Stimulated activated memory B cell treated with anti-CD40 and anti-IgM and Interleukin-4, amounts not matched to agents 10 μg/mL and 1 μg/mL and 100 μg/mL, for 72 hours (primary cell): ENCODE data around the gene ZBTB42.
"Not testable (repeated sequence)": the region's sequence is repeated elsewhere in the genome, so short reads cannot be mapped to it uniquely, and the experiment has no call there.

Source experiments
- ATAC-seq: fragments of 150-1000 bp; cut with Tn5 transposase; 2 replicates; pipeline ENCODE4 v1.10.0; 2021
- H3K27ac Mint-ChIP-seq: one replicate; pipeline ENCODE4 v1.8.0; 2022; ENCODE audit warnings: mild to moderate bottlenecking, mixed read lengths
- H3K27me3 Mint-ChIP-seq: one replicate; pipeline ENCODE4 v1.8.0; 2022; ENCODE audit warnings: mixed read lengths
- H3K36me3 Mint-ChIP-seq: one replicate; pipeline ENCODE4 v1.8.0; 2022; ENCODE audit warnings: mixed read lengths
- H3K4me1 Mint-ChIP-seq: one replicate; pipeline ENCODE4 v1.8.0; 2022; ENCODE audit warnings: mixed read lengths
- H3K4me3 Mint-ChIP-seq: one replicate; pipeline ENCODE4 v1.8.0; 2022; ENCODE audit warnings: mild to moderate bottlenecking, moderate library complexity, mixed read lengths
- H3K9me3 Mint-ChIP-seq: one replicate; pipeline ENCODE4 v1.8.0; 2022; ENCODE audit warnings: mixed read lengths

Gene ZBTB42

DNA sequence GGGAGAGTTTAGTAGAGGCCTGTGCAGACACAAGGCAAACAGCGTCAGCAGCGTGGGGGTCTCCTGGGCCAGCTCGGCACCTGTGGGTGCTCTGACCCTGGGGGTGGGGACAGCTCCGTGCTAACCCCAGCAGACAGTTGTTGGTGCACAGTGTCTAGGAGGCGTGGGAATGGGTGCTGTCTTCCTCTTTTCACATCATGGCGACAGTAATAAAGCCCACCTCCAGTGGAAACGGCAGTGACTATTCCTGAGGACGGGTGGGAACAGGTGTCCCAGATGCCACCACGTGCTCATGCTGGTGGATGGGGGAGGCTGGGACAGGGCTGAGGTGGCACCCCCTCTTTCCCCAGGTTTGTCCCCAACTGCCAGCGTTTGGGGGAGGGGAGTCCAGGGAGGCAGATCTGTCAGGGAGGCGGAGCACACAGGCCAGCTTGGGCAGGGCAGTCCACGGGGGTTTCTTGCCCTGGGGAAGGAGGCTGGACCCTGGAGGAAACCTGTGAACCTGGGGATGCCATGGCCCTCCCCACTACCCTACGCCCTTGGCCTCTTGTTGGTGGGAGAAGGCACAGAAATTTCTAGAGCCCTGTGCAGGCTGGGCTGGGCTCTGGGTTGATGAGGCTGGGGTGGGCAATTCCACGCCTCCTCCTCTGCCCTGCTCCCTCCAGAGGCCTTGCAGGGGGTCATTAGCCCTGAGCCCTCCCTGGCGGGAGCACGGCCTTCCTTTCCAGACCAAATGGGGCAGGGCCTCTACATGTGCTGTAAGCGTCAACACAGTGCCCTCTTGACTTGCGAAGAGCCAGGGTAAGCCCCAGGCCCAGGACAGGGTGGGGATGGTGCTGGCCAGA lies 3.8 kb downstream of the ZBTB42 start:
- no peaks in the 10 kb centered on the region for H3K36me3 Mint-ChIP-seq

DNA sequence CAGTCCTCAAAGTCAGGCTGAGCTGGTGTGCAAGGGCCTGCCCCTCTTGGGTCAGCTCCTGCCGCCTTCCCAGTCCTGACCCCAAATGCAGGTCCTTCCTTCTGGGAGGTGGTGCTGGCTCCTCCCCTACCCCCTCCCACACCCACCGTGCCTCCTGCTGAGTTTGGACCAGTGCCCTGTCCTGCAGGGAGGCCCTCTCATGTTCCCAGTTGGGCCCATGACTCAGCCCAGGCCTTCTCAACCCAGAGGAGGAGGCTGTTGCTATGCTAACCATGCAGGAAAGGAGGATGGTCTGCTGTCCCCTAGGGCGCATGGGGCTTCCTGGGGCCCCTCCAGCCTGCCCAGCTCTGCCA lies 4.4 kb downstream of the ZBTB42 start:
- no peaks in the 10 kb centered on the region for H3K36me3 Mint-ChIP-seq
- H3K4me1 Mint-ChIP-seq = peaks cover 40% of the 10 kb centered on the region
- no peaks in the 10 kb centered on the region for H3K9me3 Mint-ChIP-seq
- H3K27me3 Mint-ChIP-seq = no peaks in the 10 kb centered on the region
- H3K27ac Mint-ChIP-seq = no peak overlapping the region
- no peak overlapping the region for H3K4me3 Mint-ChIP-seq
- ATAC-seq = no peak

More for the DNA sequence above, 3.8 kb downstream of the ZBTB42 start:
- ATAC-seq = no peak
- H3K27me3 Mint-ChIP-seq = no peaks in the 10 kb centered on the region
- no peak overlapping the region for H3K27ac Mint-ChIP-seq
- H3K4me1 Mint-ChIP-seq = peaks cover 43% of the 10 kb centered on the region
- no peaks in the 10 kb centered on the region for H3K9me3 Mint-ChIP-seq
- H3K4me3 Mint-ChIP-seq = no peak overlapping the region

DNA sequence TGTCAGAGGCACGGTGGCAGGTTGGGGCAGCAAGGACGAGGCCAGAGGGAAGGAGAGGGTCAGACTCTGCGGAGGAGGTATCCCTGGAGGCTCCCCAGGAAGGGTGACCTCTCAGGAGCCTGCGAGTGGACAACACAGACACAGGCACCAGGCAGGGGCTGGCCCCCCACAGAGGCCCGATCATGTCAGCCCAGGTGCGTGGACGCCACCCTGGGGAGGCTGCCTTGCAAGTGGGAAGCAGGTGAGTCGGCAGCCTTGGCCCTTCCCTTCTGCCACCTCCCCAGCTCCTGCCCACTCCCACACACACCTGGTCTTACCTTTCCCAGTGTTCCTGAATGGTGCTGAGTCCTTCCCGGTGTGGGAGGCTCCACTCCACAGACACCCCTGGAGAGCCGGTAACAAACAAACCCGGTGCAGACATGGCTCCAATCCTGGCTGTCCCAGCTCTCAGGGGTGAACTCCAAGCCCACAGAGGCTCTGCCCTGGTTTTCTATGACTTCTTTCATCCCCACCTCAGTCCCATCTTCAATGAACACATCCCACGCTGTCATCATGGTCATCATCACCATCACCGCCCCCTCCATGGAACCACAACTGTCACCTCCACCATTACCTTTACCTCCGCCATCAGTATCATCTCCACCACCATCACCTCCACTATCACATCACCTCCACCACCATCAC lies 5.2 kb downstream of the ZBTB42 start:
- Mint-ChIP-seq H3K27me3 (no peaks in the 10 kb centered on the region), H3K36me3 (no peaks in the 10 kb centered on the region), H3K9me3 (no peaks in the 10 kb centered on the region), H3K4me3 (no peak overlapping the region), H3K4me1 (peaks cover 43% of the 10 kb centered on the region), H3K27ac (no peak overlapping the region)
- no peak for ATAC-seq

DNA sequence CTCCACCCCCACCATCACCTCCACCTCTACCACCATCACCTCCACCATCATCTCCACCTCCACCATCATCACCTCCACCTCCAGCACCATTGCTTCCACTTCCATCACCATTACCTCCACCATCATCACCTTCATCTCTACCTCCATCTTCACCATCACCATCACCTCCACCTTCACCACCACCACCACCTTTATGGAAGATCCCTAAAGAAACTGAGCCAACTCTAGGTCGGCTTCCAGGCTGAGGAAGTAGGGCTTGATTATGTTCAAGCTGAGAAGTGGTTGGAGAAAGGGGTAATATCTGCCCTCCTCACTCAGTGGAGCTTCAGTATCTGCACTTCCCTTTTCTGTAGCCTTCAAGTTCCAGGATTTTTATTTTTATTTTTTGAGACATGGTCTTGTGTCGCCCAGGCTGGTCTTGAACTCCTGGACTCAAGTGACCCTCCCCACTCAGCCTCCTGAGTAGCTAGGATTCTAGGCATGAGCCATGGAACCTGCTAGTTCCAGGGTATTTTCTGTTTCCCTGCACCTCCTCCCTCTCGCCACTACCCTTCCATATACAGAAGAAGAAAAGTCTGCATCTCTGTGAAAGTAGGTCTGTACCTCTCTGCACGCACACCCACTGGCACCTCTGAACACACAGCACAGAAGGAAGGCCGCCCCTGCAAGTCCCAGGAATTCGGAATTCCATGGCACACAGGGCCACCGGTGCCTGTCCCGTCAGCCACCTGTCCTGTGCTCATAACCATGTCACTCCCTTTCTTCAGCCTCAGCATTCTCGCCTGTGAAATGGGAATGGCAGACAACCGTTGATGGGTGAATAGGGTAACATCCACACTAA lies 5.9 kb downstream of the ZBTB42 start:
- no peak overlapping the region for H3K4me3 Mint-ChIP-seq

DNA sequence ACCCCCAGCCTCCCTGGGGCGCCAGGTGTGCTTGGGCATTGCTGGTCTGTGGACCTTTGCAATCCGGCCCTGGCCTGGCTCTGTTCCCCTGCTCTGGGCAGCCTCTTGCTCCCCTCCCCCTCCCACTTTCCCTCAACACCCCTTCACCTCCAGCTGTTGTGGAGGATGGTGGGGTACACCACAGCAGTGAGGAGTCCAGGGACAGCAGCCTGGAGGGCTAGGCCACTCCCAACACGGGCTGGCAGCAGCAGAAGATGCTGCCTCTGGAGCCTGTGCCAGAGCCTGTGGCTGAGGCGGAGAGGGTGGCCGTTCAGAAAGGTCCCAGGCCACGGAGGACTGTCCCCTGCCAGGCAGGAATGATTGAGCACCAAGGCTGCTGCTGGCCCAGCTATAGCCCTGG lies 7.6 kb downstream of the ZBTB42 start:
- H3K27ac Mint-ChIP-seq = no peak overlapping the region
- H3K36me3 Mint-ChIP-seq = no peaks in the 10 kb centered on the region
- no peaks in the 10 kb centered on the region for H3K9me3 Mint-ChIP-seq
- ATAC-seq = no peak
- H3K4me1 Mint-ChIP-seq = peaks cover 28% of the 10 kb centered on the region
- no peak overlapping the region for H3K4me3 Mint-ChIP-seq
- H3K27me3 Mint-ChIP-seq = no peaks in the 10 kb centered on the region

More for the DNA sequence above, 5.9 kb downstream of the ZBTB42 start:
- Mint-ChIP-seq H3K27ac (peak overlapping the region; percentile 46), H3K9me3 (no peaks in the 10 kb centered on the region), H3K4me1 (peaks cover 36% of the 10 kb centered on the region), H3K27me3 (no peaks in the 10 kb centered on the region), H3K36me3 (no peaks in the 10 kb centered on the region)
- ATAC-seq = no peak

DNA sequence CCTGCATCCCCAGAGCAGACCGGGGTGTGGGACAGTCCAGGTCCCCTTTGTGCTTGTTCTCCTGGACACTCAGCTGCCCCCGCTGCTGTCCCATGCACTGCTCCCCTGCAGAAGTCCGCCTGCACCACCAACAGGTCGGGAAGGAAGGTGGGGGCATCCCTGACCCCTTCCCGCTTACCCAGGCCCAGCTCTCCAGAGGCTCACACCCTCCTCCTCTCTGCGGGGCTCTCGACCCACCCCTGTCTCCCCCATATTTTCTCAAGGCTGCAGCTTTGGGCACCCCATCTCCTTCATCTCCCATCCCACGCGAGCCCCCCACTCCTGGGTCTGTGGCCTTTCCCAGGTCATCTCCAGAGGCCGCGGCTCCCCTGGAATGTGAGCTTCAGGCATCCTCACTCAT lies 9.4 kb downstream of the ZBTB42 start:
- Mint-ChIP-seq H3K9me3 (no peaks in the 10 kb centered on the region), H3K4me3 (no peak overlapping the region), H3K27me3 (no peaks in the 10 kb centered on the region), H3K4me1 (peaks cover 27% of the 10 kb centered on the region), H3K36me3 (no peaks in the 10 kb centered on the region), H3K27ac (no peak overlapping the region)
- no peak for ATAC-seq

DNA sequence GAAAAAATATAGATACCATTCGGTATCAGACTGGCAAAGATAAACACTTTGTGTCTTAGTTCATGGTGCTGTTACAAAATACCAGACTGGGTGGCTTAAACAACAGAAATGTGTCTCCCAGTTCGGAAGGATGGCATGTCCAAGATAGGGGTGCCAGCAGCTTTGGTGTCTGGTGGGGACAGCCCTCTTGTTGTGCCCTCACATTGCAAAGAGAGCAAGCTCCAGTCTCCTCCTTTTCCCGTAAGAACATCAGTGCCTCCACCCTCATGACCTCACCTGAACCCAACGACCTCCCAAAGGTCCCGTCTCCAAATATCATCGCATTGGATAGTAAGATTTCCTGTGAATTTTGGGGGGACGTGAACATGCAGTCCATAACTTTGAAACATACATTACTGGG lies 12.4 kb downstream of the ZBTB42 start:
- no peak overlapping the region for H3K4me3 Mint-ChIP-seq
- H3K27ac Mint-ChIP-seq = no peak overlapping the region
- no peak for ATAC-seq
- H3K36me3 Mint-ChIP-seq = no peaks in the 10 kb centered on the region
- H3K9me3 Mint-ChIP-seq = no peaks in the 10 kb centered on the region
- H3K4me1 Mint-ChIP-seq = peaks cover 35% of the 10 kb centered on the region
- no peaks in the 10 kb centered on the region for H3K27me3 Mint-ChIP-seq

DNA sequence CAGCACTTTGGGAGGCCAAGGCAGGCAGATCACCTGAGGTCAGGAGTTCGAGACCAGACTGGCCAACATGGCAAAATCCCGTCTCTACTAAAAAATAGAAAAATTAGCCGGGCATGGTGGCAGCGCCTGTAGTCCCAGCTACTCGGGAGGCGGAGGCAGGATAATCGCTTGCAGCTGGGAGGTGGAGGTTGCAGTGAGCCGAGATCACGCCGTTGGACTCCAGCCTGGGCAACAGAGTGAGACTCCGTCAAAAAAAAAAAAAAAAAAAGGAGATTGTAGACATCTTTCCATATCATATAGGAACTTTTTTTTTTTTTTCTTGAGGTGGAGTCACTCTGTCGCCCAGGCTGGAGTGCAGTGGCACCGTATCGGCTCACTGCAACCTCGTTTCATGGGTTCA lies 13.8 kb downstream of the ZBTB42 start:
- H3K36me3 Mint-ChIP-seq, H3K27me3 Mint-ChIP-seq, ATAC-seq, H3K9me3 Mint-ChIP-seq: not testable (repeated sequence)
- Mint-ChIP-seq H3K4me1 (peaks cover 35% of the 10 kb centered on the region), H3K27ac (peak overlapping the region; percentile 99), H3K4me3 (peak overlapping the region; percentile 99)

DNA sequence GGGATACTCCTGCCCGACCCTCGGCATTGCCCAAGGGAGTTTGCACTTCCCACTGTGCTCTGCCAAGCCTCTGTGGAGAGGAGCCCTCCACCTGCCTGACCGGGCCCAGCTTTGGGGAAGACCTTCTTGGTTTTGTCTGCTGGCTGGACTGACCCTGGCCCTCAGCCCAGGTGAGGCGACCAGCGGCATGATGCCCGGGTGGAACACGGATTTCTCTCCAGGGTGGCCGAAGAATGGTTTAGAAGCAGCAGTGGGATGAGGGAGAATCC lies 15.6 kb downstream of the ZBTB42 start:
- Mint-ChIP-seq H3K9me3 (no peaks in the 10 kb centered on the region), H3K4me1 (peaks cover 29% of the 10 kb centered on the region), H3K4me3 (peak overlapping the region; percentile 99), H3K27ac (peak overlapping the region; percentile 99), H3K27me3 (no peaks in the 10 kb centered on the region), H3K36me3 (no peaks in the 10 kb centered on the region)
- ATAC-seq = no peak

DNA sequence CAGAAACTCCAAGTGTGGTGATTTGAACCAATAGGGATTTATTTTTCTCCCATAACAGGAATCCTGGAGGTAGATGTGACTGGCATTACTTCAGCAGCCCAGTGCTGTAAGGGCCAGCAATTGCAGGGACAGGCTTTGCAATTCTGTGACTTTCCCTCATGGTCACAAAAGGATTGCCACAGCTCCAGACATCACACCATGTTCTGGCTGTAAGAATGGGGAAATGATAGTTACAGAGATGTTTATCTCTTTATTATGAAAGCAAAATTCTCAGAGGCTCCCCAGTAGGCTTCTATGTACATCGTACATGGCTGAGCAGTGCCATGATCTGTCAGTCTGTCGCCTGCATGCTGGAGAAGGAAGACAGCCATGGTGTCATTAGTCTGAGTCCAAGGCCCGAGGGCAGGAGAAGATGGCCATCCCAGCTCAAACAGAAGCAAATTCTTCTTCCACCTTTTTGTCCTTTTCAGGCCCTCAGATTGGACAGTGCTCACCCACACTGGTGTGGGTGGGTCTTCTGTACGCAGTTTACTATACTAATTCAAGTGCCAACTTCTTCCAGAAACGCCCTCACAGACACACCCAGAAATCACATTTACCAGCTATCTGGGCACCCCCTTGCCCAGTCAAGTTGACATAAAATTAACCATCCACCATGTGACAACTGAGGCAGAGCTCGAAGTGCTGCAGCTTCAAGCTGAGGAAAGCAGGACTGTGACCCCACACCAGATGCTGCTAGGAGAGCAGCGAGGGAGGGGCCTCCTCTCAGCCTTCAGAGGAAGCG lies 17.2 kb downstream of the ZBTB42 start:
- no peak overlapping the region for H3K4me3 Mint-ChIP-seq
- no peak overlapping the region for H3K27ac Mint-ChIP-seq
- peaks cover 29% of the 10 kb centered on the region for H3K4me1 Mint-ChIP-seq

DNA sequence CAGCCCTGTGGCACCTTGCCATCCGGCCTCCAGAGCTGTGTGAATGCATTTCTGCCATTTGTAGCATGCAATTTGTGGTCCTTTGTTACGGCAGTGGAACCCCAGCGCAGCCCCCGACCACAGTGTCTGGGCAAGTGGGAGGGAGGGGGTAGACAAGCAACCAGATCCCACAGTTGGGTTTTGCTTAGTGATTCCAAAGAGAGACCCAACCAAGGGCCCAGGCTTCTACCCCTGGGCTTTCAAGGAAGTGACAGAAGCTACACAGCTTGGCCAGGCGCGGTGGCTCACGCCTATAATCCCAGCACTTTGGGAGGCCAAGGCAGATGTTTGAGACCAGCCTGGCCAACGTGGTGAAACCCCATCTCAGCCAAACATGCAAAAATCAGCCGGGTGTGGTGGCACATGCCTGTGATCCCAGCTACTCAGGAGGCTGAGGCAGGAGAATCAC lies 17.8 kb downstream of the ZBTB42 start:
- H3K4me1 Mint-ChIP-seq = peaks cover 28% of the 10 kb centered on the region
- no peaks in the 10 kb centered on the region for H3K9me3 Mint-ChIP-seq
- H3K27me3 Mint-ChIP-seq = no peaks in the 10 kb centered on the region
- ATAC-seq = no peak
- H3K36me3 Mint-ChIP-seq = no peaks in the 10 kb centered on the region
- no peak overlapping the region for H3K4me3 Mint-ChIP-seq
- H3K27ac Mint-ChIP-seq = no peak overlapping the region

More for the DNA sequence above, 17.2 kb downstream of the ZBTB42 start:
- H3K9me3 Mint-ChIP-seq = no peaks in the 10 kb centered on the region
- H3K36me3 Mint-ChIP-seq = no peaks in the 10 kb centered on the region
- H3K27me3 Mint-ChIP-seq = no peaks in the 10 kb centered on the region
- ATAC-seq = no peak

DNA sequence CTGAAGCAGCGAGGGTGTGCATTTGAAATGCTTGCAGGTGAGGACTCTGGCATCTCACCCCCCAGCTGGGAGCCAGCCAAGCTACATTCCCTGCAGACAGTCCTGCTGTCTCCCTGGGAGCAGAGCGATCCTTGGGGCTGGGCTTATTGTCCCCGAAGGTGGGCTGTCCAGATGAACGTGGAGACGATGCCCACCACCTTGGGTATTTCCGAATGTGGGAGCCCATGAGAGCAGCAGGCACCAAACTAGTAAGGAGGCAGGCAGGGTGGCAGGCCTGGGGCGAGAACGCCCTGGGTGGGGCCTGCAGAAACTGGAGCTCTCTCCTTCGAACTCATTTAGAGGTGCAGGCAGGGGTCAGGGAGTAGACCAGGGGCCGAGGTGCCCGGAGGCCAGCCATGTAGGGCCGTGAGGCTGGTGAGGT lies 18.5 kb downstream of the ZBTB42 start:
- no peak overlapping the region for H3K4me3 Mint-ChIP-seq
- H3K27ac Mint-ChIP-seq = no peak overlapping the region
- peaks cover 3% of the 10 kb centered on the region for H3K9me3 Mint-ChIP-seq
- peaks cover 4% of the 10 kb centered on the region for H3K27me3 Mint-ChIP-seq
- no peak for ATAC-seq
- peaks cover 2% of the 10 kb centered on the region for H3K36me3 Mint-ChIP-seq
- peaks cover 28% of the 10 kb centered on the region for H3K4me1 Mint-ChIP-seq

DNA sequence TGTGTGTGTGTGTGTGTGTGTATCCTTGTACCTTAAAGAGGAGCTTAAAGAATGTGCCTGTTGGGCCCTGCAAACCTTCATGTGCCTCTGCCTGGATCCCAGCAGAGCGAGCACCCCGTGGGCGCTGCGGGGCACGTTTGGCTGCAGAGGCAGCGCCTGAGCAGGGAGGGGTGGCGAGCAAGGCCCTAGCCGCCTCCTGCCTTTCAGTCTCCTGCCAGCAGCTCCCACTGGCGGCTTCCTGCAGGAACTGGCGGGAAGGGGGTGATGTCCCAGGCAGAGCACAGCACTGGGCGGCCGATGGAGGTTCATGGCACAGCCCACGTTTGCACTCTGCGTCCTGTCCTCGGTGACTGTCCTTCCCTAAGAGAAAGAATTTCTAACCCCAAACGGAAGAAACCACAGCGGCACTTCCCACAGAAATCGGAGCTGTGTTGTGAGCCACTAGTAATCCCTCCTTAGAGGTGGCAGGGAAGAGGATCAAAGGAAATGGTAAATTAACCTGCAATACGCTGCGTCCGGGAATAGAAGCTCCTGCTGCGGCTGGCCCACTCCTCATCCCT lies 19.8 kb downstream of the ZBTB42 start:
- H3K27ac Mint-ChIP-seq = no peak overlapping the region
- H3K27me3 Mint-ChIP-seq = peaks cover 17% of the 10 kb centered on the region
- no peak overlapping the region for H3K4me3 Mint-ChIP-seq
- peaks cover 9% of the 10 kb centered on the region for H3K9me3 Mint-ChIP-seq
- H3K4me1 Mint-ChIP-seq = peaks cover 37% of the 10 kb centered on the region
- peaks cover 8% of the 10 kb centered on the region for H3K36me3 Mint-ChIP-seq
- no peak for ATAC-seq

DNA sequence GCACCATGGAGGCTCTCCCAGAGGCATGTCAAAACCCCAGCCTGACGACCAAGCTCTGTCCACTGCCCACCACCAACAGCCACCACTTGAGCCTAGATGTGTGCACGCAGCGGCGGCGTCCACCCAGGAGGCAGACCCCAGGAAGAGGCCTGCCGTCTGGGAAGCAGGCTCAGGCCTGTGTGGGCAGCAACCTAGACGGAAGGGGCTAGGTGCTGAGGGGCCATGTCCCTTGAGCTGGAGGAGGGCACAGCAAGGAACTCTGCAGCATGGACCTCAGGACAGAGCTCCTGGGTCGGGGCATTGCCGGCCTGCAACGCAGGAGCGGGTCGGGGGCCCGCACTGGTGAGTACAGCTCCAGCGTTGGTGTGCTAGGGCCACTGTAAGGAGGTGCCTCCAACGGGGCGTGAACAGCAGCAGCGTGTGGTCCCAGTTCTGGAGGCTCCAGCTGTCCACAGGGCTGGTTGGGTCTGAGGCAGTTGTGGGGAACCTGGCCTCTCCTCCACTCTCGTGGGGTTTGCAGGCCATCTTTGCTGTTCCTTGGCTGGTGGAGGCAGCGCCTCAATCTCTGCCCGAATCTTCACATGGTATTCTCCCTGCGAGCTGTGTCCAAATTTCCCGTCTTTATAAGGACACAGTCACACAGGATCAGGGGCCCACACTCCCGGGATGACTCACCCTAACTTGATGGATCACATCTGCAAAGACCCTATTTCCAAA lies 20.5 kb downstream of the ZBTB42 start:
- ATAC-seq = no peak
- peaks cover 39% of the 10 kb centered on the region for H3K4me1 Mint-ChIP-seq

More for the DNA sequence above, 20.5 kb downstream of the ZBTB42 start:
- Mint-ChIP-seq H3K27me3 (peaks cover 21% of the 10 kb centered on the region), H3K36me3 (peaks cover 8% of the 10 kb centered on the region), H3K4me3 (no peak overlapping the region), H3K9me3 (peaks cover 9% of the 10 kb centered on the region), H3K27ac (no peak overlapping the region)
